Colonic mucosa (tissue), 4 donors: ENCODE measurements around the gene MMEL1. TPM values are rescaled to one million over a fixed set of nuclear protein-coding genes. Genes with fewer than 3 reads are reported as not detected.

Experiments
- DNase-seq: peaks from one replicate; pipeline ENCODE4 v3.0.0-alpha.2; 2020
- H3K27ac ChIP-seq: fragments of 200-600 bp; one replicate; pipeline ENCODE4 v1.8.0; 2021
- H3K27me3 ChIP-seq: fragments of 200-600 bp; one replicate; pipeline ENCODE4 v1.8.0; 2021
- H3K36me3 ChIP-seq: fragments of 200-600 bp; one replicate; pipeline ENCODE4 v1.8.0; 2021
- H3K4me1 ChIP-seq: fragments of 200-600 bp; one replicate; pipeline ENCODE4 v1.8.0; 2021; ENCODE audit warnings: mild to moderate bottlenecking
- H3K4me3 ChIP-seq: fragments of 200-600 bp; one replicate; pipeline ENCODE4 v1.8.0; 2021
- H3K9ac ChIP-seq, 2 donors: one replicate each; pipeline ENCODE4 v1.7.0; 2013; ENCODE audit warnings: control low read depth in 2 of 2, low read depth in 2 of 2, low read length in 2 of 2
- H3K9me3 ChIP-seq: fragments of 200-600 bp; one replicate; pipeline ENCODE4 v1.8.0; 2021
- CTCF ChIP-seq: fragments of 200-600 bp; IDR thresholded peaks from one replicate; pipeline ENCODE4 v1.8.0; 2022; ENCODE audit warnings: antibody characterized with exemption, mild to moderate bottlenecking
- intact Hi-C: fragments of 100-400 bp; cut with DNase I; formaldehyde crosslinking; loops from one replicate; pipeline ENCODE4 v1.14.1; 2022
- total RNA-seq, 2 donors: library from RNA; stranded (reverse); fragmentation: NEBNext Ultra II Directional in 1 of 2; extraction: Animal tissue kit (Norgen Biotek cat#: 25700) in 1 of 2; gene quantifications; one replicate each; pipeline ENCODE4 v1.2.1, GENCODE V29; 2021
- donor health status: healthy.
- donor health status: DM: no; HTN: no; CAD: no.
- donor health status: DM: no; HTN: no; CAD: no.

MMEL1 gene
- total RNA-seq, 2 donors from 2014 or later: 11.4 to 13.9 TPM

GRCh38 chr1:2586154-2587070 is 46.4 kb downstream of the MMEL1 start, which contains the start of gene PRXL2B:
TSS of gene PRXL2B (plus strand) at chr1:2586777. CDS start at chr1:2586886, 109 bp downstream.
- DNase-seq: peak; percentile 99

DNA sequence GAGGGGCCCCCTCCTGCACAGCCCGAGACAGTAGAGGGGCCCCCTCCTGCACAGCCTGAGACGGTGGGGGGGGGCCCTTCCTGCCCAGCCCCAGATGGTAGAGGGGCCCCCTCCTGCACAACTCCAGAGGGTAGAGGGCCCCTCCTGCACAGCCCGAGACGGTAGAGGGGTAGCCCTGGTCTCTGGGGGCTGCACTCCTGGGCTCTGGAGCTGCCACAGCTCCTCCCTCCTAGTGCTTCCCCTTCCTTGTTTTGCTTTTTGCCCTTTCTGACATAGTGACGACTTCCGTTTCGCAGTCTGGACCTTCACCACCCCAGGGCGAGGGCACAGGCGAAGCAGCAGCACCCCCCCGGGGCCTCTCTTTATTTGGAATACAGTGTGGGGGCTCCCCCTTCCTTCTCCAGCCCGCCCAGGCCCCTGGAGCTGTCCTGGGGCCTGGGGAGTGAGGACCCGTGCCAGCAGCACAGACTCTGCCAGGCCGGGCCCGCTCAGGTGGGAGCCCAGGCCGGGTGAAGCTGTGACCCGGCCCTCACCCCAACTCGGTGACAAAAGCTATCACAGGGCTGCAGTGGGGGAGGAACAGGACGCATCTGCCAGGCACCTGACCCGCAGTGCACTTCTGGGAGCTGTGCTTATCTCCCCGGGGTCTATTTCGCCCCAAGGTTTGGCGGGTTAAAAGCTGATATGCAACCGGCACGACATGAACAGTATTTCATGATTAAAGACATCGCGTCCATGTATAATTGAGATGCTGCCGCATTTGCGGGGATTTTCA is 47.3 kb downstream of the MMEL1 start:
- H3K27ac ChIP-seq: peak overlapping the region; percentile 98
- DNase-seq: peak; percentile 83
- H3K4me3 ChIP-seq: peak overlapping the region; percentile 88
- no peak for TF ChIP-seq CTCF
- peak overlapping the region; percentile 96 to 97 for H3K9ac ChIP-seq
- H3K36me3 ChIP-seq: no peaks in the 10 kb centered on the region
- H3K4me1 ChIP-seq: peaks cover 12% of the 10 kb centered on the region
- H3K27me3 ChIP-seq: no peaks in the 10 kb centered on the region
- no peaks in the 10 kb centered on the region for H3K9me3 ChIP-seq
- intact Hi-C loops: no loop called here

More at GRCh38 chr1:2586154-2587070, 46.4 kb downstream of the MMEL1 start, which contains the start of gene PRXL2B:
- H3K27me3 ChIP-seq: no peaks in the 10 kb centered on the region
- intact Hi-C loops: no loop called here
- no peak for TF ChIP-seq CTCF
- peak within 1 kb of the TSS; percentile 96 to 97 for H3K9ac ChIP-seq
- peak within 1 kb of the TSS; percentile 88 for H3K4me3 ChIP-seq
- H3K4me1 ChIP-seq: peaks cover 12% of the 10 kb centered on the region
- no peaks in the 10 kb centered on the region for H3K9me3 ChIP-seq
- peak within 1 kb of the TSS; percentile 98 for H3K27ac ChIP-seq
- H3K36me3 ChIP-seq: no peaks in the 10 kb centered on the region

DNA sequence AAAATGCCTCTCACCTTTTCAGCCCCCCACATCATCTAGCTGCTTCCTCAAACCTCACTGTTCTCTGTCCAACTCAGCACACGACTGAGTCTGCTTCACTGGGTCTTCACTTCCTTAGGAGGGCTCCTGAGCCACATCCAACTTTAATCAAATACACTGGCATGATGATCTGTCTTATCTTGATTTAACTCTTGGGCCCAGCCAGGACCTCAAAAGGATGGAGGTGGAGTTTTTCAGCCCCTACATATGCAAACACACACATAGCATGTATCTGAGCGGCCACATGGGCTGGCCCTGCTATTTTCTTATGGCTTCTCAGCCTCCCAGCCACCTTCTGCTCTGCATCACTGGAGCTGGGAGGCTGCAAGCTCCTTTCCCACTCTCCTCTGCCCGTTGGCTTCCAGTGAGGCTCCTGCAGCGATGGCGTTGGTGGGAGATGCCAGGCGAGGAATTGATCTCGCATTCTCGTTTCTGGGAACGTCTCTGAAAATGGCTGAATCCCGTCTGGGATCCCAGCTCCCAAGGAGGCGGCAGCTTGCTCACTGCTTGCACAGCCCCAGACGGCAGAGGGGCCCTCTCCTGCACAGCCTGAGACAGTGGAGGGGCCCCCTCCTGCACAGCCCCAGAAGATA is 48.0 kb downstream of the MMEL1 start:
- no peak for TF ChIP-seq CTCF
- Histone ChIP-seq H3K4me1 (peaks cover 12% of the 10 kb centered on the region), H3K9me3 (no peaks in the 10 kb centered on the region), H3K36me3 (no peaks in the 10 kb centered on the region), H3K27ac (peak overlapping the region; percentile 98), H3K9ac (peak overlapping the region; percentile 96 to 97), H3K27me3 (no peaks in the 10 kb centered on the region), H3K4me3 (peak overlapping the region; percentile 88)
- intact Hi-C loops: no loop called here
- no peak for DNase-seq

- H3K27me3 ChIP-seq: no peaks in the 10 kb centered on the region
- H3K9ac ChIP-seq: peak overlapping the region; percentile 35 to 97
- no peak overlapping the region for H3K4me3 ChIP-seq
- no peak for TF ChIP-seq CTCF
- no peak overlapping the region for H3K27ac ChIP-seq
- peaks cover 12% of the 10 kb centered on the region for H3K4me1 ChIP-seq
- H3K9me3 ChIP-seq: no peaks in the 10 kb centered on the region
- intact Hi-C loops: no loop called here
- no peaks in the 10 kb centered on the region for H3K36me3 ChIP-seq
- peak; percentile 57 for DNase-seq
These were observed 48.9 kb downstream of the MMEL1 start for GRCh38 chr1:2583871-2584351.

GRCh38 chr1:2583331-2583791 is 49.5 kb downstream of the MMEL1 start:
- H3K9ac ChIP-seq: peak overlapping the region in 1 of 2 donors; percentile 35
- peaks cover 12% of the 10 kb centered on the region for H3K4me1 ChIP-seq
- H3K9me3 ChIP-seq: no peaks in the 10 kb centered on the region
- H3K27ac ChIP-seq: no peak overlapping the region
- H3K36me3 ChIP-seq: no peaks in the 10 kb centered on the region
- H3K4me3 ChIP-seq: no peak overlapping the region
- DNase-seq: no peak
- H3K27me3 ChIP-seq: no peaks in the 10 kb centered on the region
- intact Hi-C loops: no loop called here
- no peak for TF ChIP-seq CTCF
